PC-3 (cell line): ENCODE results near the gene HOXD4. TPM values are rescaled to one million over a fixed set of nuclear protein-coding genes. Genes with fewer than 3 reads are reported as not detected.
A peak's percentile ranks its signal among the peaks of the same experiment; 100 is the strongest.

Experiments used
- ATAC-seq: fragments of 200-7000 bp; cut with Tn5 transposase; 2 replicates; pipeline ENCODE4 v1.9.1; 2020; ENCODE audit warnings: mild to moderate bottlenecking, moderate library complexity
- BruUV-seq: library from RNA; stranded (reverse); fragments of 400-500 nt; replicated peaks from 2 replicates; lab custom pipeline; 2021; lab: Mats Ljungman, UMichigan
- CTCF ChIA-PET: fragments of 300-600 bp; sonication (Branson Sonifier 250); formaldehyde crosslinking; loops from one replicate; lab custom pipeline; 2022; ENCODE audit warnings: antibody characterized with exemption; lab: Charles Lee
- POLR2A ChIA-PET: fragments of 300-600 bp; sonication (Branson Sonifier 250); formaldehyde crosslinking; loops from one replicate; lab custom pipeline; 2022; ENCODE audit warnings: antibody characterized with exemption; ENCODE audit not compliant: unreplicated experiment; lab: Charles Lee
- DNase-seq: peaks from one replicate; pipeline ENCODE4 v3.0.0-alpha.2; 2015
- H2AFZ ChIP-seq: fragments of 300-600 bp; sonication (generic); 2 replicates; pipeline ENCODE4 v1.6.0; 2016; ENCODE audit warnings: antibody characterized with exemption, low read length
- H3F3A ChIP-seq: fragments of 300-600 bp; sonication (generic); one replicate; pipeline ENCODE4 v1.6.0; 2017; ENCODE audit warnings: antibody characterized with exemption, low read length, control low read depth, mild to moderate bottlenecking; ENCODE audit not compliant: unreplicated experiment
- H3K27ac ChIP-seq: fragments of 300-600 bp; sonication (generic); 2 replicates; pipeline ENCODE4 v1.5.1; 2016; ENCODE audit warnings: mild to moderate bottlenecking, low read length
- H3K27me3 ChIP-seq: fragments of 300-600 bp; sonication (generic); 2 replicates; pipeline ENCODE4 v1.6.1; 2016; ENCODE audit warnings: low read length, mixed read lengths
- H3K36me3 ChIP-seq: fragments of 300-600 bp; sonication (generic); 2 replicates; pipeline ENCODE4 v1.6.1; 2016; ENCODE audit warnings: low read depth, mixed run types, low read length, mixed read lengths
- H3K4me1 ChIP-seq: fragments of 300-600 bp; sonication (generic); 2 replicates; pipeline ENCODE4 v1.5.1; 2016; ENCODE audit warnings: low read length; ENCODE audit not compliant: insufficient read depth
- H3K4me2 ChIP-seq: fragments of 300-600 bp; sonication (generic); 2 replicates; pipeline ENCODE4 v1.6.0; 2016; ENCODE audit warnings: low read length
- H3K4me3 ChIP-seq: fragments of 300-600 bp; sonication (generic); 2 replicates; pipeline ENCODE4 v1.5.1; 2016; ENCODE audit warnings: mild to moderate bottlenecking, low read length, mixed read lengths
- H3K79me2 ChIP-seq: fragments of 300-600 bp; sonication (generic); 2 replicates; pipeline ENCODE4 v1.6.1; 2017; ENCODE audit warnings: low read length, mixed read lengths
- H3K9ac ChIP-seq: fragments of 300-600 bp; sonication (generic); 2 replicates; pipeline ENCODE4 v1.6.0; 2016; ENCODE audit warnings: mild to moderate bottlenecking, low read length
- H3K9me2 ChIP-seq: fragments of 300-600 bp; sonication (generic); replicated peaks from 2 replicates; pipeline ENCODE4 v1.6.1; 2016; ENCODE audit warnings: mixed run types, low read length, mixed read lengths
- H3K9me3 ChIP-seq: fragments of 300-600 bp; sonication (generic); 2 replicates; pipeline ENCODE4 v1.6.1; 2016; ENCODE audit warnings: low read length, mixed read lengths
- H4K20me1 ChIP-seq: fragments of 300-600 bp; sonication (generic); 2 replicates; pipeline ENCODE4 v1.6.1; 2016; ENCODE audit warnings: low read length, mixed read lengths
- EZH2 ChIP-seq: fragments of 300-600 bp; sonication (generic); IDR thresholded peaks from one replicate; pipeline ENCODE4 v1.6.1; 2017; ENCODE audit warnings: antibody characterized with exemption, mild to moderate bottlenecking, low read length; ENCODE audit not compliant: unreplicated experiment
- EZH2phosphoT487 ChIP-seq: fragments of 300-600 bp; sonication (generic); IDR thresholded peaks from 2 replicates; pipeline ENCODE4 v1.6.1; 2018; ENCODE audit warnings: mild to moderate bottlenecking, antibody characterized with exemption, low read length, borderline replicate concordance
- intact Hi-C: fragments of 100-400 bp; cut with micrococcal nuclease; formaldehyde crosslinking; loops from 2 replicates; pipeline ENCODE4 v1.9.0; 2023
- total RNA-seq: library from RNA; depleted of rRNA; stranded (reverse); fragments of >200 nt; gene quantifications from 2 replicates; pipeline ENCODE4 v1.2.3, GENCODE V29; 2014
- TF ChIP-seq, protein P1 (sequence below): fragments of 300-600 bp; sonication (generic); conservative IDR thresholded peaks from 2 replicates; pipeline ENCODE4 v1.5.1; 2017; ENCODE audit warnings: antibody characterized with exemption, low read depth, mild to moderate bottlenecking, low read length

The HOXD4 gene
- total RNA-seq, 1 experiment from 2014 or later: 0.29 TPM

GRCh38 chr2:176137252-176137580 is 14.1 kb upstream of the HOXD4 start:
- Histone ChIP-seq H3K36me3 (no peaks in the 10 kb centered on the region), H3K27me3 (no peaks in the 10 kb centered on the region), H3K27ac (no peak overlapping the region), H3K4me3 (peak overlapping the region; percentile 91), H3K9ac (peak overlapping the region; percentile 73), H4K20me1 (no peaks in the 10 kb centered on the region), H3K4me2 (peak overlapping the region; percentile 94), H3K4me1 (peaks cover 17% of the 10 kb centered on the region), H3K9me3 (no peaks in the 10 kb centered on the region), H3F3A (peaks cover 4% of the 10 kb centered on the region), H2AFZ (peak overlapping the region; percentile 90), H3K79me2 (peaks cover 21% of the 10 kb centered on the region), H3K9me2 (no peaks in the 10 kb centered on the region)
- no TSS peak for BruUV-seq
- TF ChIP-seq EZH2 (no peak), EZH2phosphoT487 (no peak)
- TF ChIP-seq, protein P1, sequence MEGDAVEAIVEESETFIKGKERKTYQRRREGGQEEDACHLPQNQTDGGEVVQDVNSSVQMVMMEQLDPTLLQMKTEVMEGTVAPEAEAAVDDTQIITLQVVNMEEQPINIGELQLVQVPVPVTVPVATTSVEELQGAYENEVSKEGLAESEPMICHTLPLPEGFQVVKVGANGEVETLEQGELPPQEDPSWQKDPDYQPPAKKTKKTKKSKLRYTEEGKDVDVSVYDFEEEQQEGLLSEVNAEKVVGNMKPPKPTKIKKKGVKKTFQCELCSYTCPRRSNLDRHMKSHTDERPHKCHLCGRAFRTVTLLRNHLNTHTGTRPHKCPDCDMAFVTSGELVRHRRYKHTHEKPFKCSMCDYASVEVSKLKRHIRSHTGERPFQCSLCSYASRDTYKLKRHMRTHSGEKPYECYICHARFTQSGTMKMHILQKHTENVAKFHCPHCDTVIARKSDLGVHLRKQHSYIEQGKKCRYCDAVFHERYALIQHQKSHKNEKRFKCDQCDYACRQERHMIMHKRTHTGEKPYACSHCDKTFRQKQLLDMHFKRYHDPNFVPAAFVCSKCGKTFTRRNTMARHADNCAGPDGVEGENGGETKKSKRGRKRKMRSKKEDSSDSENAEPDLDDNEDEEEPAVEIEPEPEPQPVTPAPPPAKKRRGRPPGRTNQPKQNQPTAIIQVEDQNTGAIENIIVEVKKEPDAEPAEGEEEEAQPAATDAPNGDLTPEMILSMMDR: no peak
- CTCF ChIA-PET: interaction anchor here (1.1 kb wide), 1 partner anchor 515 kb away, joined by 3 read pairs; no protein-coding TSS in a partner anchor
- intact Hi-C loops: loop anchor here (2.0 kb wide), 2 partner anchors 132 to 310 kb away; partner anchors contain the start of gene MTX2
- ATAC-seq: no peak
- POLR2A ChIA-PET: interaction anchor here (0.5 kb wide), 1 partner anchor 649 kb away, joined by 4 read pairs; no protein-coding TSS in a partner anchor
- DNase-seq: no peak

- H2AFZ ChIP-seq: no peak overlapping the region
- peaks cover 21% of the 10 kb centered on the region for H3K79me2 ChIP-seq
Observed at GRCh38 chr2:176137906-176138305, 13.4 kb upstream of the HOXD4 start.

GRCh38 chr2:176138526-176138922 is 12.8 kb upstream of the HOXD4 start:
- CTCF ChIA-PET: interaction anchor here (1.0 kb wide), 1 partner anchor 514 kb away, joined by 4 read pairs; no protein-coding TSS in a partner anchor
- no peaks in the 10 kb centered on the region for H3K9me3 ChIP-seq

More at GRCh38 chr2:176137906-176138305, 13.4 kb upstream of the HOXD4 start:
- ChIA-PET CTCF (no interaction called here), POLR2A (no interaction called here)
- H3K9ac ChIP-seq: no peak overlapping the region
- BruUV-seq: TSS peak; percentile 40
- H3K4me1 ChIP-seq: peaks cover 17% of the 10 kb centered on the region
- intact Hi-C loops: loop anchor here (2.0 kb wide), 2 partner anchors 131 to 309 kb away; partner anchors contain the start of gene MTX2
- H3K36me3 ChIP-seq: no peaks in the 10 kb centered on the region
- H3K9me3 ChIP-seq: no peaks in the 10 kb centered on the region
- H3F3A ChIP-seq: peaks cover 4% of the 10 kb centered on the region
- H3K9me2 ChIP-seq: no peaks in the 10 kb centered on the region
- peak overlapping the region; percentile 94 for H3K4me2 ChIP-seq
- ATAC-seq (no peak), DNase-seq (no peak)
- H4K20me1 ChIP-seq: no peaks in the 10 kb centered on the region
- peak overlapping the region; percentile 91; the same call in 1 of the 2 replicates for H3K4me3 ChIP-seq
- H3K27me3 ChIP-seq: no peaks in the 10 kb centered on the region
- TF ChIP-seq EZH2phosphoT487 (no peak), EZH2 (no peak)
- TF ChIP-seq, protein P1: no peak
- H3K27ac ChIP-seq: no peak overlapping the region

More at GRCh38 chr2:176138526-176138922, 12.8 kb upstream of the HOXD4 start:
- H3K36me3 ChIP-seq: no peaks in the 10 kb centered on the region
- no peaks in the 10 kb centered on the region for H3K27me3 ChIP-seq
- peaks cover 4% of the 10 kb centered on the region for H3F3A ChIP-seq
- H4K20me1 ChIP-seq: no peaks in the 10 kb centered on the region
- no peaks in the 10 kb centered on the region for H3K9me2 ChIP-seq
- TF ChIP-seq EZH2phosphoT487 (no peak), EZH2 (no peak)
- TF ChIP-seq, protein P1: no peak
- intact Hi-C loops: no loop called here
- DNase-seq: no peak
- no peak overlapping the region for H3K4me3 ChIP-seq
- H3K79me2 ChIP-seq: peaks cover 21% of the 10 kb centered on the region
- POLR2A ChIA-PET: no interaction called here
- BruUV-seq: no TSS peak
- ATAC-seq: no peak
- H3K9ac ChIP-seq: no peak overlapping the region
- no peak overlapping the region for H2AFZ ChIP-seq
- H3K4me1 ChIP-seq: peaks cover 17% of the 10 kb centered on the region
- no peak overlapping the region for H3K27ac ChIP-seq
- peak overlapping the region; percentile 94; the same call in 1 of the 2 replicates for H3K4me2 ChIP-seq
